Chondrocyte (in vitro differentiated cells): ENCODE measurements around the gene EIF6. TPM values are rescaled to one million over a fixed set of nuclear protein-coding genes. Genes with fewer than 3 reads are reported as not detected.
A peak's percentile ranks its signal among the peaks of the same experiment; 100 is the strongest.

ENCODE experiments used
- DNase-seq: peaks from one replicate; pipeline ENCODE4 v3.0.0; 2021; ENCODE audit warnings: mixed read lengths, low spot score
- H3K27ac Mint-ChIP-seq: one replicate; pipeline ENCODE4 v1.8.0; 2021; ENCODE audit warnings: mild to moderate bottlenecking, moderate library complexity, mixed read lengths; ENCODE audit not compliant: unreplicated experiment
- H3K27me3 Mint-ChIP-seq: 2 replicates; pipeline ENCODE4 v1.8.0; 2021; ENCODE audit warnings: low read depth, mixed read lengths
- H3K36me3 Mint-ChIP-seq: 2 replicates; pipeline ENCODE4 v1.8.0; 2021; ENCODE audit warnings: low read depth, mixed read lengths
- H3K4me1 Mint-ChIP-seq: 2 replicates; pipeline ENCODE4 v1.8.0; 2021; ENCODE audit warnings: low read depth, mild to moderate bottlenecking, mixed read lengths
- H3K4me3 Mint-ChIP-seq: one replicate; pipeline ENCODE4 v1.8.0; 2021; ENCODE audit warnings: mild to moderate bottlenecking, moderate library complexity, mixed read lengths; ENCODE audit not compliant: unreplicated experiment
- H3K9me3 Mint-ChIP-seq: 2 replicates; pipeline ENCODE4 v1.8.0; 2021; ENCODE audit warnings: low read depth, mixed read lengths
- CTCF ChIP-seq: fragments of 200-600 bp; sonication (generic); IDR thresholded peaks from 2 replicates; pipeline ENCODE4 v1.5.0; 2021; ENCODE audit warnings: antibody characterized with exemption, mild to moderate bottlenecking, moderate library complexity
- total RNA-seq: library from RNA; stranded (reverse); gene quantifications from 3 replicates; pipeline ENCODE4 v1.2.1, GENCODE V29; 2021

EIF6 gene
- total RNA-seq, 1 donor from 2014 or later: 125 TPM

GRCh38 chr20:35303735-35304491, 19.3 kb upstream of the EIF6 start:
- Mint-ChIP-seq H3K4me3 (no peak overlapping the region), H3K9me3 (no peaks in the 10 kb centered on the region), H3K27ac (peak overlapping the region; percentile 99), H3K27me3 (no peaks in the 10 kb centered on the region), H3K36me3 (no peaks in the 10 kb centered on the region), H3K4me1 (peaks cover 75% of the 10 kb centered on the region)
- no peak for DNase-seq
- TF ChIP-seq CTCF: peak; percentile 93

- Mint-ChIP-seq H3K4me1 (peaks cover 72% of the 10 kb centered on the region), H3K4me3 (no peak overlapping the region), H3K27me3 (no peaks in the 10 kb centered on the region), H3K27ac (peak overlapping the region; percentile 91), H3K9me3 (no peaks in the 10 kb centered on the region), H3K36me3 (no peaks in the 10 kb centered on the region)
- TF ChIP-seq CTCF: no peak
- no peak for DNase-seq
Measured at GRCh38 chr20:35303382-35303734, 18.8 kb upstream of the EIF6 start.

GRCh38 chr20:35302421-35303335, 18.1 kb upstream of the EIF6 start:
- Mint-ChIP-seq H3K27ac (peak overlapping the region; percentile 91), H3K27me3 (no peaks in the 10 kb centered on the region), H3K4me1 (peaks cover 66% of the 10 kb centered on the region), H3K36me3 (no peaks in the 10 kb centered on the region), H3K4me3 (peak overlapping the region; percentile 11), H3K9me3 (no peaks in the 10 kb centered on the region)
- TF ChIP-seq CTCF: no peak
- DNase-seq: peak; percentile 15

GRCh38 chr20:35301426-35301825, 16.9 kb upstream of the EIF6 start:
- Mint-ChIP-seq H3K4me3 (no peak overlapping the region), H3K9me3 (no peaks in the 10 kb centered on the region), H3K27ac (peak overlapping the region; percentile 91)

More at GRCh38 chr20:35301426-35301825, 16.9 kb upstream of the EIF6 start:
- no peaks in the 10 kb centered on the region for H3K36me3 Mint-ChIP-seq
- H3K27me3 Mint-ChIP-seq: no peaks in the 10 kb centered on the region
- TF ChIP-seq CTCF: no peak
- no peak for DNase-seq
- H3K4me1 Mint-ChIP-seq: peaks cover 53% of the 10 kb centered on the region
